Body of pancreas (tissue), 4 donors: ENCODE data around the gene LSM4. TPM values are rescaled to one million over a fixed set of nuclear protein-coding genes. Genes with fewer than 3 reads are reported as not detected.
A peak's percentile ranks its signal among the peaks of the same experiment; 100 is the strongest.

Source experiments
- ATAC-seq: fragments of 150-250 bp; one replicate; pipeline ENCODE4 v1.9.1; 2016
- DNase-seq, 4 donors: peaks; one replicate each; pipeline ENCODE4 v3.0.0-alpha.2; 2019
- H3K27ac ChIP-seq, 4 donors: fragments of 200-600 bp; sonication (generic); 1 replicate in 3 of 4; 2 replicates in 1 of 4; pipeline versions ENCODE4 v1.5.1 to v1.6.1; 2016 to 2019; ENCODE audit warnings: mild to moderate bottlenecking in 1 of 4, mixed read lengths in 1 of 4, moderate library complexity in 1 of 4
- H3K27me3 ChIP-seq, 2 donors: fragments of 200-600 bp; sonication (generic); one replicate each; pipeline ENCODE4 v1.6.0; 2016; ENCODE audit warnings: mild to moderate bottlenecking in 1 of 2
- H3K36me3 ChIP-seq, 2 donors: fragments of 200-600 bp; sonication (generic); replicated peaks in 1 of 2; 2 replicates each; pipeline ENCODE4 v1.5.1; 2016; ENCODE audit warnings: low read depth in 2 of 2; ENCODE audit not compliant: insufficient read depth in 1 of 2
- H3K4me1 ChIP-seq: fragments of 200-600 bp; sonication (generic); one replicate; pipeline ENCODE4 v1.6.0; 2016
- H3K4me3 ChIP-seq, 2 donors: fragments of 200-600 bp; sonication (generic); 1 replicate in 1 of 2; 2 replicates in 1 of 2; pipeline ENCODE4 v1.5.1; 2016 to 2019
- H3K9me3 ChIP-seq, 3 donors: fragments of 200-600 bp; sonication (generic); 1 replicate in 2 of 3; 2 replicates in 1 of 3; pipeline ENCODE4 v1.5.1; 2016
- CTCF ChIP-seq, 7 experiments: fragments of 450-650 bp in 4 of 7; fragments of 200-600 bp in 3 of 7; sonication (generic) in 3 of 7; IDR thresholded peaks; one replicate each; pipeline ENCODE4 v1.5.1; 2016 to 2019; ENCODE audit warnings: antibody characterized with exemption in 7 of 7
- POLR2A ChIP-seq, 3 donors: fragments of 450-650 bp; IDR thresholded peaks; one replicate each; pipeline ENCODE4 v1.6.1; 2016; ENCODE audit warnings: antibody characterized with exemption in 3 of 3, mild to moderate bottlenecking in 2 of 3
- WGBS, 2 donors: methylation state at CpG; one replicate each; pipeline ENCODE4 v1.1.5; 2017; 5-methylcytosine and 5-hydroxymethylcytosine counted together
- intact Hi-C: fragments of 100-400 bp; cut with DNase I; formaldehyde crosslinking; loops from one replicate; pipeline ENCODE4 v1.15.1; 2023
- total RNA-seq, 2 donors: library from RNA; depleted of rRNA; stranded (reverse); fragments of >200 nt; gene quantifications; one replicate each; pipeline ENCODE4 v1.1.0, GENCODE V29; 2016

LSM4 gene
- total RNA-seq, 2 donors from 2014 or later, result 45.7 to 94.6 TPM

GRCh38 chr19:18283338-18283737, 39.5 kb downstream of the LSM4 start:
- Histone ChIP-seq H3K36me3 (peaks cover 3 to 7% of the 10 kb centered on the region in 2 donors), H3K4me1 (peaks cover 20% of the 10 kb centered on the region), H3K27me3 (no peaks in the 10 kb centered on the region), H3K4me3 (no peak overlapping the region), H3K9me3 (no peaks in the 10 kb centered on the region), H3K27ac (peak overlapping the region in 3 of 4 donors; percentile 97 to 100 (median 99))
- DNase-seq, result no peak
- no peak for TF ChIP-seq CTCF (IDR thresholded peaks at IDR 0.05)
- peak in 1 of 3 donors; percentile 8 for TF ChIP-seq POLR2A (IDR thresholded peaks at IDR 0.05)
- intact Hi-C loops, result no loop called here
- no peak for ATAC-seq
- 86 to 89% methylated on average over 5 of the region's 5 CpGs for WGBS, 2 donors

- intact Hi-C loops, result no loop called here
- no peak overlapping the region for H3K4me3 ChIP-seq
- peaks cover 26% of the 10 kb centered on the region for H3K4me1 ChIP-seq
- peaks cover 6 to 7% of the 10 kb centered on the region in 2 donors for H3K36me3 ChIP-seq
- TF ChIP-seq POLR2A (IDR thresholded peaks at IDR 0.05), result no peak
- no peak for TF ChIP-seq CTCF (IDR thresholded peaks at IDR 0.05)
- H3K27ac ChIP-seq, result peak overlapping the region; percentile 97 to 100 (median 98)
- DNase-seq (no peak), ATAC-seq (no peak)
- WGBS, 2 donors, result 63 to 68% methylated on average over 4 of the region's 4 CpGs
- no peaks in the 10 kb centered on the region for H3K9me3 ChIP-seq
- no peaks in the 10 kb centered on the region for H3K27me3 ChIP-seq
These were observed 40.1 kb downstream of the LSM4 start for GRCh38 chr19:18282788-18283141.

- WGBS, 2 donors, result 0 to 2% methylated on average over 8 to 24 of the region's 27 CpGs
- H3K27me3 ChIP-seq, result no peaks in the 10 kb centered on the region
- H3K36me3 ChIP-seq, result peaks cover 6 to 7% of the 10 kb centered on the region in 2 donors
- ATAC-seq, result peak; percentile 0
- H3K9me3 ChIP-seq, result no peaks in the 10 kb centered on the region
- DNase-seq, result no peak
- intact Hi-C loops, result no loop called here
- peak overlapping the region; percentile 97 to 100 (median 98) for H3K27ac ChIP-seq
- H3K4me1 ChIP-seq, result peaks cover 32% of the 10 kb centered on the region
- peak overlapping the region in 1 of 2 donors; percentile 39 for H3K4me3 ChIP-seq
- TF ChIP-seq POLR2A (IDR thresholded peaks at IDR 0.05) (peak in 2 of 3 donors; percentile 86 to 95), CTCF (IDR thresholded peaks at IDR 0.05) (peak in 3 of 7 experiments; percentile 27 to 36 (median 33))
These were observed 40.7 kb downstream of the LSM4 start for GRCh38 chr19:18282021-18282787.

- H3K27ac ChIP-seq, result peak within 1 kb of the TSS; percentile 97 to 100 (median 100)
- TF ChIP-seq CTCF (IDR thresholded peaks at IDR 0.05) (peak in 2 of 7 experiments; percentile 16 to 24), POLR2A (IDR thresholded peaks at IDR 0.05) (peak; percentile 80 to 99 (median 80))
- peaks cover 40% of the 10 kb centered on the region for H3K4me1 ChIP-seq
- ATAC-seq, result peak; percentile 75
- H3K4me3 ChIP-seq, result peak within 1 kb of the TSS; percentile 65 to 96
- intact Hi-C loops, result no loop called here
- 1% methylated on average over 76 of the region's 138 CpGs; no CpG with 5 or more reads in 1 of the 2 donors for WGBS, 2 donors
- peak; percentile 99 for DNase-seq
- no peaks in the 10 kb centered on the region for H3K9me3 ChIP-seq
- H3K36me3 ChIP-seq, result peaks cover 6 to 7% of the 10 kb centered on the region in 2 donors
- H3K27me3 ChIP-seq, result no peaks in the 10 kb centered on the region
These were observed 41.5 kb downstream of the LSM4 start, which contains the start of gene JUND for GRCh38 chr19:18281082-18282020. Gene JUND (minus strand): TSS chr19:18281622. CDS start chr19:18281484, 138 bp downstream.
